ENCODE data around the gene STAG3.
A peak's percentile ranks its signal among the peaks of the same experiment; 100 is the strongest.

The STAG3 gene

DNA sequence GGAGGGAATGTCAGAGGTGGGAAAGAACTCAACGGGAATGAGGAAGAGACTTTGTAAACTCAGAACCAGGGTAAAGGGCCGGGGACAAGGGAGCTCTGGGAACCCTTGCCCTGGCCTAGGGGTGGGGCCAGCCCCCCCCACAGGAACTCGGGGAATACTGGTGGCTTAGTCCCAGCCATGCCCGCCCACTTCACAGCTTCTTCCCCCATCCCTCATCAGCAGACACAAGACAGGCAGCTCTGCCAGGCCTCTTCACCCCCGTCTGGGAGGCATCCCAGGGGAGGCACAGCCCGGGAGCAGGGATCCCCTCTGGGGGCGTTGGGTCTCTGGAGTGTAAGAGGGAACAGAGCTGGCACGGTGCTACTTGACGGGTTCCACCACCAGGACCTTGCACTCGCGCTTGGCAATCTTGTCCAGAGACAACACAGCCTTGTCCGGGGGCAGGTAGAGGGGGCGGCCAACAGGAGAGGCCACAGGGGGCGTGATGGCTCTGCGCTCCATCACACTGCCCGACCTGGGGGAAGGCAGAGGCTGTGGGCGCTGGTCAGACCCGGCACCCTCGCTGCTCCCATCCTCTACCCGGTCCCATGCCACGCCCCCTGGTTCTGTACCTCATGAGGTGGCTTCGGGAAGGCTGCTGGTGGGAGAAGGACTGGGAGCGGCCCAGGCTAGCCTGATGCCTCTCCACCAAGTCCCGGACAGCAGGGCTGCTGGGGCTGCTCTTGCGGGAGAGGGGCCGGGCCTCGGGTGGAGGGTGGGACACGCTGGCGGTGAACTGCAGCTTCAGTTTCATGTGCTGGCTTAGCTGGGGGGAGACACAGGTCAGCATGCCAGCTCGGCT, 22.8 kb upstream of the STAG3 start:
- no peak for DNase-seq (ENCODE audit: low read depth, low spot score)

DNA sequence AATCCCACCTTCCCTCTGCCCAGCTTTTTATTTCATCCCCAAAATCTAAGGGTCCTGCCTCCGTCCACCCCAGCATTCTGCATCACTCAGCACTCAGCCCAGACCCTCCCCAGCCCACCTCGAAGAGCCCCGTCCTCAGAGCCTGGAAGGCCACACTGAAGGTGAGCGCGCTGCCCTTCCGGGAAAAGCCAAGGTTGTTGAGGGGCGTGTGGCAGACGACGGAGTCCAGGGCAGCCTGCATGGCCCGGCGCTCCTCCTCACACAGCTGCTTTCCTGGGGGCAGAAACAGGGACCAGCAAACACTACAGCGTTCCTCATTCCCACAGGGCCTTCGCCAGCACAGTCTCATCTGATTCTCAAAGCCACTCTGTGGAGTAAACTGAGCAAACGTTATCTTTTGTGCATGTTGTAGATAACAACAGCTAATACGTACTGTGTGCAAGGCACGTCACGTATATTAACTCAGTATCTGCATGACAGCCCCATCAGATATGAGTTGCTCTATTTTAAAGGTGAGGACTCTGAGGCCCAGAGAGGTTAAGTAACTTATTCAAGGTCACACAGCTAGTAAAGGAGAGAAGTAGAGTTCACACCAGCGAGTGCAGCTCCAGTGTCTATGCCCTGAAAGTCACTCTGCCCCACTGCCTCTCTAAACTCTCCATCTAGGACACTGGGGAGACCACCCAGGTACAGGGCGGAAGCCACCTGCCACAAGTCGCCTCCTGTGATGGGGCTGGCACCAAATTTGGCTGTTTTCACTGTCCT, 22.0 kb upstream of the STAG3 start:
- DNase-seq (ENCODE audit: low read depth, low spot score) = no peak

DNA sequence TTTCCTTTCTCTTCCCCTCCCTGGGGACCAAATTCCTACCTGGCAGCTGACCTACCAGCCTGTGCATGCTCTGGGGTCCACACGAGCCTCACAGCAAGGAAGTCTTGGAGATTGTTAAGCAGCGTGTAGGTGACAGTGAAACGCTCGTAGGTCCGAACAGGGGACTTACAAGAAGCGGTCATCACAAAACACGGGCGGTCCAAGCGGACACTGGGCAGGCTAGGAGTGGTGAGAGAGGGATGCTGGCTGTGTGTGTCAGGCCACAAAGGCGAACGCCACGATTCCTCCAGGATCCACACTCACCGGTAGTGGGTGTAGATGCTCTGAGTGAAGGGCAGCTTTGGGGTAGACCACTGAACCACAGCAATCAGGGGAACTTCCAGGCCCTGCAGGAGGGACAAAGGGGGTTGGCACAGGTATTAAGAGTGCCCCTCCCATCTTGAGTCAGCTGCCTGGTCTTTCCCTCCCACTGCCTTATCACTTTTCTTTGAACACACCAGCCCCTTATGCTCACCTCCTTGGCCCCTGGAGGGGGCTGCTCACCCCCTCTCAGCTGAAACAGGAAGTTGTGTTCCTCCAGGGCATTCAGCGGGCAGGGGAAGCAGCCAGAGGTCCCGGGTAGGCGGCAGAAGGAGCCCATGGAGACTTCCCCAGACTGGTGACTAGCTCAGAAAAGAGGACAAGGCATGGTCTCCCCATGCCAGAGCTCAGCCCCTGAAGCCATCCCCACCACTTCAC, 21.2 kb upstream of the STAG3 start:
- peak; percentile 50 for DNase-seq (ENCODE audit: low read depth, low spot score)

DNA sequence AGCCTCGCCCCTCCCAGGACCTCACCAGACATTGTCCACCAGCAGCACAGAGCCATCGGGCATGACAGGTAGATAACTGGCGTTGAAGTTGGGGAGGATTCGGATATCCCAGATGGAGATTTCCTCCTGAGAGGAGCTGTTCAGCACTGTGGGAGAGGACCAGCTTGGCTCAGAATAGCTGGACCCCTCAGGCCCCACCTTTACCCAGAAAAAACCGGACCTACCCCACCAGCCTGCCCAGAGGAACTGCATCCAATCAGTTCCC, 20.7 kb upstream of the STAG3 start:
- DNase-seq (ENCODE audit: low read depth, low spot score) = no peak

DNA sequence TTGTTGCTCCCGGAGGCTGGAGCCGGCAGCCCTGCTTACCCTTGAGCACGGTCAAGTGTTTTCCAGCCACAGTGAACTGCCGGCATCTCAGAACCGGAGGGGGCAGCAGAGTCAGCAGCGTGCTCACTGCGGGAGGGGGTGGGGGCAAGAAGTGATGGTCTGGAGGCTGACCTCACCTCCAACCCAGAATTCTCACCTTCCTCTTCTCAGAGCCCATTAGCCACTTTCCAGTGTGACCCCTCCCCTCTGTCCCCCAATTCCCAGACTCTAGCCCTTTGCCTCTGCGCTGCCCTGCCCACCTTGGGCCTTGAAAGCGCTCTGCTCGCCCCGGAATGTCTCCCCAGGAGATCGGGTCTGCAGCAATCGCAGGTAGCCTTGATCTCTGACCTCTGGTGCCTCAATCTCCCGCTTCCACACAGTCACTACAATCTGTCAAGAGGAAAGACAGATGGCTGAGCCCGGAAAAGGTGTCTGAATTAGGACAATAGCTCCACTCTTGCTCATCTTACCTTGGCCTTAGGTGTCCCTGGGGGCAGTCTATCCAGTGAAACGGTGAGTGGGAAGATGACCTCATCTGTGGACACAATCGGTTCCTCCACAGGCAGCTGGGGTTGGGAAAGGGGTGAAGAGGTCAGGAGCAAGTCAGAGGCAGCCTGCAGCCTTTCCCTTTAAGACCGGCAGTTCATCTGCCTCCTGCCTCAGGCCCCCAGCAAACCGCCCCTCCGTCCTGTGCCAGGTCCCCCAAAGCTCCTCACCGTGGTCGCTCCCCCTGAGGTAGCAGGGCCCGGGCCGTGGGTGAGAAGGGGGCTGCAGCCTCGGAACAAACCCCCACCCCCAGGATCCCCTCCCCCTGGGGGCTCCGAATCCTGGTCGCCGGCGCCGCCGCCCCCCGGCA, 20.1 kb upstream of the STAG3 start:
- peak; percentile 80 for DNase-seq (ENCODE audit: low read depth, low spot score)

DNA sequence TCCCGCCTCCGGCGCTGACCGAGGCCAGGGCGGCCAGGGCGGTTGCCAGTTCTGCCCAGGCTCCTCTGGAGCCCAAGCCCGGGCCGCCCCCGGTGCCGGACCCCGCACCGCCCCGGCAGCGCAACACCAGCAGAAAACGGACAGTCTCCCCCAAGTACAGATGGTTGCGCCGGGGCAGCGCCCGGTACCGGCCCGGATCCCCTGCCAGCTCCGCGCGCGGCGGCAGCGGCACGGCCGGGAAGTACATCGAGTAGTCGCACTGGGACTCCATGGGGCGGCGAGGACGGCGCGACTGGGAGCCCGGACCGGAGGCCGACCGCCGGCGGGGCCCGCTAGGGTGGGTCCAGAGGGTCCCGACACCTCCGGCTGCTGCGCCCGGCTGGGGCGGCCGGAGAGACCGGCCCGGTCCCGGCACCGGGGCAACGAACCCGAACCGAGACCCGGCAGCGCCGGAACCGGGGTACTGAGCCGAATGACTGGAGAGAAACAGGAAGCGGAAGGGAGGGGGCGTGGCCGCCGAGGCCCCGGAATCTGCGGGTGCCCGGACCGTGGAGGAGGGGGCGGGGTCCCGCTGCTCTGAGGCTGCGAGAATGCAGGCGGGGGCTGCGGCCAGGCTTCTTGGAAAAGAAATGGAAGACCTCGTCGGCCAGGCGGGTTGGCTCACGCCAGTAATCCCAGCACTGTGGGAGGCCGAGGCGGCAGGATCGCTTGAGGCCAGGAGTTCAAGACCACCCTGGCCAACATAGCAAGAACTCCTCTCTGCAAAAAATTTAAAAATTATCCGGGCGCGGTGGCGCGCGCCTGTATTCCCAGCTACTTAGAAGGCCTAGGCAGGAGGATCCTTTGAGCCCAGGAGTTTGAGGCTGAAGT, 19.3 kb upstream of the STAG3 start, which contains the start of gene TRAPPC14:
TSS of gene TRAPPC14 (minus strand) at position 495 of the 870 bp plus-strand sequence. CDS start at position 271, 224 bp downstream.
- peak; percentile 93 for DNase-seq (ENCODE audit: low read depth, low spot score)

DNA sequence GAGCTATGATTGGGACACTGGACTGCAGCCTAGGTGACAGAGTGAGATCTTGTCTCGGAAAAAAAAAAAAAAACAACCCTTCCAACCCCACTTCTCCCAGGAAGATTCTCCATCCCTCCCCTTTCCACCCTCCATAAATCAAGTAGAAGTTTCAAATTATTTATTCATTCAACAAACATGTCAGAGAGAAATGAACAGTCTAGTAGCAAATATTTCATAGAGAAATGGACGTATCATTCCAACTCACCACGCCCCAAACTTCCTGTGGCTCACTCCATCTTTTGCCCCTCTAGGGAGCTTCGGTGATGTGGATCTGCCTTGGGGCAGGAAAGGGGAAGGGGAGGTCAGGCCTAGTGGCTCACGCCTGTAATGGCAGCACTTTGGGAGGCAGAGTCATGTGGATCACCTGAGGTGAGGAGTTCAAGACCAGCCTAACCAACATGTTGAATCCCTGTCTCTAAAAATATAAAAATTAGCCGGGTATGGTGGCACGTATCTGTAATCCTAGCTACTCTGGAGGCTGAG, 18.6 kb upstream of the STAG3 start:
- peak; percentile 37 for DNase-seq (ENCODE audit: low read depth, low spot score)

DNA sequence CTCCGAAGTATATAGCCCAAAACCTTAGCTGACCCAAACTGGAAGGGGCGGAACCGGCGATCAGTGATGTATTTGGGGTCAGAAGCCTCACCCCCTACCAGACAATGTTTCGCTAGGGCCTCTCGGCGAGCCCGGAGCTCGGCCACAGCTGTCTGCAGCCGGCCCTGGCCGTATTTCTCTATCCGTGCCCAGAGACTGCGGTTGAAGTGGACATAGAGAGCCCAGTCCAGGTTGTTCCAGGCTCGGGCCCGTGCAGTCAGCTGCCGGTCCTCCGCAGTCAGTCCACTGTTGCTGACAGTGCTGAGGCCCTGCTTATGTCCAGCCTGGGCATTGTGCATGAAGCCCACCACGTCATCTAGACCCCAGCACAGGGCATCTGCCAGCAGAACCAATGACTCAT, 17.7 kb upstream of the STAG3 start:
- DNase-seq (ENCODE audit: low read depth, low spot score) = no peak

DNA sequence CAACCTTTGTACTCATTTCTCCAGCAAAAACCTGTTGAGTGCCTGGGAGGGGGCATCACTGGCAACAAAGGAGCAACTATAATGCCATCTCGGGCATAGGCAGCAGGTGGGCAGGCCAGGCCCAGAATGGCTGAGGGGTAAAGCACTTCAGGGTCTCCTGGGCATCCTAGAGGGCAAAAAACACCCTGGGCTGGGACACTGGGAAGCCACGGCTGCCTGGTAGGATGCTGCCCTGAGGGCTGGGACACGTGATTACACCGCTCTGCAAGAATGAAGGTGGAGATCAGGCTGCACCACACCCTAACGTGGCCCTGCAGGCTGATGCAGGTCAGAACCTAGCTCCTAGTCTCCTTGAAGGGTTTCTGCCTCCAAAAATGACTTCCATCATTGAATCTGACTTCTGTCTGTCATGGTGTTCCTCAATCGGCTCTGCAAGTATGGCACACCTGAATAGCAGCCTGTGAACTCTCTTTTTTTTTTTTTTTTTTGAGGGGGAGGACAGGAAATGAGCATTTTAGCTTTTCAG, 14.6 kb upstream of the STAG3 start:
- DNase-seq (ENCODE audit: low read depth, low spot score) = peak; percentile 77

DNA sequence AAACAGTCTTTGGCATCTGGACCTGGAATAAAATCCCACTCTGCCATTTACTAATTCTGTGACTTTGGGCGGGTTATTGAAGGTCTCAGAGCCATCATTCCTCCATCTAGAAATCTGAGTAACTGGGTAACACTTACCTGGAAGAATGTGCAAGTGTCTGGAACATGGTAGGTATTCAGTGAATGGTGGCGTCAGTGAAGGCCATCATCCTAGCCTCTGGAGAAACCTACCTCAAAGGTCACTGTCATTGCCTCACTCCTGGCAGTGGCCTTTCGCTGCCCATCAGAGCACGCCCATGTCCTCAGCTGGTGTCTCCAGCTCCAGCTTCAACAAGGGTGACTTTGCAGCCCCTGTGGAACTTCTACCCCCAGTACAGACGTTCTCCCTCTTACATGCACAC, 13.8 kb upstream of the STAG3 start:
- DNase-seq (ENCODE audit: low read depth, low spot score) = no peak

DNA sequence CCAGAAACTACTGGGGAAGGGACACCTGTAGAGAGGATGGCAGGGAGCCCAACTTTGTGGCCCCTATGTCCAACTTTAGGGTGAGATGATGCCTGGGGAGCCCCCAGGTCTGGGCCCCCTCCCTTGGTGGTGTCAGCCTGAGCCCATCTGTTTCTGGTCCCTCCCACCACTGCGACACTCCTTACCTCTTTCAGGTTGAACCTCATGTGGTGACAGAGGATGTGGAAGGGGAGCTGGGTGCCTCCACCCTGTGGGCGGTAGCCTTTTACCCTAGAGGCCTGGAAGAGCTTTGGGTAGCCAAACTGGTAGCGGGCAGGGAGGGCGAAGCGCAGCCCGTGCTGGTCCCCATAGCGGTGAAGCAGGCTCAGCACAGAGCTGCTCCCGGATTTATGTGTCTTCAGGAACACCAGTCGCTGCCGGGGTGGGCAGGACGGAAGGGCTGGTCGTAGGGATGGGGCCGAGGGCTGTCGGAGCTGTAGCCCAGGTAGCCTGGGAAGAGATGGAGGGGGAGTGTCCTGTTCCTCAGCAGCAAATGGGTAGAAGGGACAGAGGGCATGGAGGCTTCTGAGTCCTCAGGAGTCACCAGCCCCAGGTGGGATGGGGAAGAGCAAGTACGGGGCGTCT, 11.3 kb upstream of the STAG3 start:
- DNase-seq (ENCODE audit: low read depth, low spot score) = no peak

DNA sequence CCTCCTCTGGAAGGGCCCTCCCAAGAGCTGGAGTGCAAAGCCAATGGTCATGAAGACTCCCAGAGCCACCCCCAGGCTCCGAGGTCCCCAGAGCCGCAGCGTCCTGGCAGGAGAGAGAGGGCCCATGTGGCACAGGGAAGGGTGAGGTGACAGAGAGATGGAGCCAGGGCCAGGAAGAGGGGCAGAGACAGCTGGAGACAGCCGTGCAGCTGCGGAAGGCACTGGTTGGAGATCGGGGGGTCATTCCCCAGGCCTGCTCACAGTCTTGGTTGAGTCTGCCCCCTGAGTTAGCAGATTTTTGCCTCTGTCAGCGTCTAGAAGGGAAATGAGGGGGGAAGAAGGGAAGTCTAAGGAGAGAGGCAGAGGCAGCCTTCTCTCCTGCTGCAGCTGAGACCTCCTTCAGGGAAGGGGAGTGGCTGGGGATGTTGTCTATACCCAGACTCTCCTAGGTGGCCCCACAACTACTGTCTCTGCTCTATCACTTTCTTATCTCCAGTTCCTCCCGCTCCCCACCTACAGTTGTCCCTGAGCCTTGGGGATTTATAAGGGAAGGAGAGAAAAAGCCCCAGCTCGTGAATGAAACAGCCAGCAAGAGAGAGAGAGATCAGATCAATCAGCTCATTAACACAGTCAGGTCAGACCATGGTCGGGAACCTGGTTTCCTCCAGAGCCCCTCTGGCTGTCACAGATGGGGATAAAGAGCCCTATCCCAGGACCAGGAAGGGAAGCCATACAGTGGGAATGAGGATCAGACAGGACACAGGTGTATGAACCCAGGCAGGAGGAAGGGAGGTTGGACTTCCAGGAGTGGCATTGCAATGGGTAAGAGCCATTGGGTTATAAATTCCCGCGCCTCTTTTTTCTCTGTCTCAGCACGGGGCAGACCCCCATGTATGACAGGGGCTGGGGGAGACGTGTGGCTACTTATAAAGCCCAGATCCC, 10.5 kb upstream of the STAG3 start:
- DNase-seq (ENCODE audit: low read depth, low spot score) = no peak

DNA sequence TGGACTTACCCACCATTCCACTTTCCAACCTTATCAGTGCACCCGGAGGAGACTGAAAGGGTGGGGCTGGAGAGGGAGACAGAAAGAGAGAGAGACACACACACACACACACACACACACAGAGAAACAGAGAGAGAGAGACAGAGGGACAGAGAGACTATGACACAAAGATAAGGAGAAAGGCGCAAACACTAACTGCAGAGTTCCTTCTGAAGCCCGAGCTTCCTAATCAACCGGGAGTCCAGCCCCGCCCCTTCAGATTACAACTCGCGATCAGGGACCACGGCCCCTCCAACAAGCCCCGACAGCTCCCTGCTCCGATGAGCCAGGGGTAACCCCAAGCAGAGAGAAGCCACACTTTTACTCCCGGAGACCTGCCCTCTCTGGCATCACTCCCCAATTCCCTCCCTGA, 9.8 kb upstream of the STAG3 start:
- DNase-seq (ENCODE audit: low read depth, low spot score) = no peak

DNA sequence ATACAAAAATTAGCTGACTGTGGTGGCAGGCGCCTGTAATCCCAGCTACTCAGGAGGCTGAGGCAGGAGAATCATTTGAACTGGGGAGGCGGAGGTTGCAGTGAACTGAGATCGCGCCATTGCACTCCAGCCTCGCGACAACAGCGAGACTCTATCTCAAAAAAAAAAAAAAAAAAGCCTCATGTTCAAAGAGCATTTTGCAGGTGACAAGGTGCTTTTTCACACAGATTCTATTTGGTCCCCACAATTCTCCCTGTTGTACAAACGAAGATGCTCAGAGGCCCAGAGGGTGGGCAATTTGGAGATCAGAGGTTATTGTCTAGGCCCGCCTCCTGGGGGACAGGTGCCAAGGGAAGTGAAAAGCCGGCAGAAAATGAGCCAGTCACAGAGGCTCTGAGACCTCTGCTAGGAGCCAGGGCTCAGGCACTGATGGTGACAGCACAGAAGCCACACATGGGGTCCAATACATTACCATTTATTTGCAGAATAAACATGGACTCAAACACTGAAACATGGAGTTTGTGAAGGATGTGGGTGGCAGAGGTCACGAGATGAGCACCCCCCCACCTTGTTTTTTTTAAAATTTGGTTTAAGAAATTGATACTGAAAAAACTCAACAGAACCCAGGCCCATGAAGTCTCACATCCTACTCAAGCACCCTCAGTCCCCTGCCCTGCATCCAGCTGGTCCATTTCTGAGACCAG, 8.4 kb upstream of the STAG3 start:
- DNase-seq (ENCODE audit: low read depth, low spot score) = no peak

DNA sequence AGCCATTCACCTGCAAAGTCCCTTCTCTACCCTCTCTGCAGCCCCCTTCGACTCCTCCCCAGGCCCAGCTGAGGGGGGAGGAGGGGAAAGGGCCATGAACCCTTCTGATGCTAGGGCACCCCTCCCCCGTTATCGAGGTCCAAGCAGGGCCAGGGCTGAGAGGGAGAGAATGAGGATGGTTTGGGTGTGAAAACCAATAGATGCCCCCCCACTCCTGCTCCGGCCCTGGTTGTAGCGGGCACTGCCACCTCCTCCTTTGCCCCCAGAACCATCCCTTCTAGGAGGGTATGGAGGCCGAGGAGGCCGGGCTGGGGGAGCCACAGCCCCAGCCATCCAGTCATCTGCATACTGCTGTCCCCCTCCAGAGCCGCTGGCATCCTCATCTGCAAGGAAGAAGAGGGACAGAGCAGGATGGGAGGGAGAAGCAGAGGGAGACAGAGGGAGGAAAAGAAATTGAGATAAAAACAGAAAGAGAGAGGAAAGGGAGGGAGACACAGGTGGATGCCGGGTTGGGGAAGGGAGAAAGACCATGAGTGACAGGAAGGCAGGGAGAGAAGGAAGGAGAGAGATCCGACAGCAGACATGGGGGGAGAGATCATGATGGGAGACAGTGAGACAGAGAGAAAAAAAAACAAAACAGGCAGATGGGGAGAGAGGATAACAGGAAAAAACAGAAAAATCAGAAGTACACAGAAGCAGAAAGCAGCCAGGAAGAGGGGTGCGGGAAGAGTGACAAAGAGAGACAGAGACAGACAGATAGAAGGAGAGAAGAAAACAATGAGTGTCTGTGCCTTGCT, 7.4 kb upstream of the STAG3 start:
- no peak for DNase-seq (ENCODE audit: low read depth, low spot score)

DNA sequence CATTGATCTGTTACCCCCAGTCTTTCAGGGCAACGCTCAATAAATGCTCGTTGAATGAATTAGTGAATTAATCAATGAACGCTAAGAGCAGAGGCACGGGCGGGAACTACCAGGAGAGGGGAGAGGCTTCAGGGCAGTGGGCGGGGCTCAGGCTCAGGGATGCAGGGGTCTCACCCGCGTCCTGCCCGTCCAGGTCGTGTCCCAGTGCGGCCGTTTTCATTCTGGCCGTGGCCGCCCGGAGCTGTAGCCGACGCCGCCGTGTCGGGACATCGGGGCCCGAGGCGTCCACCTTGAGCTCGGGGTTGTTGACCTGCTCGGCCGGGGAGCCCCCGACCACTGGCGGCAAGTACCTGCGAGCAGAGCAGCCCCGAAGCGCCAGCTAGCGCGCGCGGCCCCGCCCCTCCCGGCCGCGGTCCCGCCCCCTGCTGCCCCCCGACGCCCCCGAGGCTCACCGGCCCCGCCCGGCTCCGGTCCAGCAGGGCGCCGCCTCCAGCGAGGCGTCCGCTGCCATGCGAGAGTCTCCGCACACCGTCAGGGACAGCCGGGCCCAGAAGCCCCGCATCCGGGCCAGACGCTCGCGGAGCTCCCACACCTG, 6.5 kb upstream of the STAG3 start:
- peak; percentile 42 for DNase-seq (ENCODE audit: low read depth, low spot score)

DNA sequence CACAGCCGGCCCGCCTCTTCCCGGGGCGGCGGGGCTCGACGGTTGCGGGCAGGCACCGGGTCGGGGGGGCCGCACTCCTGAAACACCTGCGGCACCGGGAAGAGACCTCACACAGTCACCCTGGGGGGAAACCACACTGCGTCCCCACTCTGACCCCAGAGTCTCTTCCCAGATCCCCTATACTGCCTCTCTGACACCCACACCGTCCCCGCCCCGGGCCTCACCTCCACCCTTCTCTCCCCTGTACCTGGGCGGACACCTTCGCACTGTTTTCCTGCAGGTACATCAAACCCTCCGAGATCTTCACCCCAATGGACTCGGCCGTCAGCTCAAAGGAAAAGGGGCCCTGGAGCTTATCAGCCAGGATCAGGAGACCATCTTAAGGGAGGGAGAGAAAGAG, 5.9 kb upstream of the STAG3 start:
- DNase-seq (ENCODE audit: low read depth, low spot score) = no peak

Measured in ELF-1 (cell line).